ENCODE results near the gene OR10G6. TPM values are rescaled to one million over a fixed set of nuclear protein-coding genes. Genes with fewer than 3 reads are reported as not detected.

OR10G6 gene
- not detected in 2 replicates for total RNA-seq

GRCh38 chr11:123995119-123995518 lies at the start of gene OR10G6:
Gene OR10G6 (minus strand): TSS chr11:123995161. CDS start chr11:123995161, 0 bp downstream.

GRCh38 chr11:124041254-124041653 lies 46.3 kb upstream of the OR10G6 start, which contains the start of gene OR10G7:
Gene OR10G7 (minus strand): TSS chr11:124041325. CDS start chr11:124039001, 2,324 bp downstream.

GRCh38 chr11:124026498-124026897 lies 31.5 kb upstream of the OR10G6 start, which contains the start of gene OR10G8:
Gene OR10G8 (plus strand): TSS chr11:124026798. CDS start chr11:124029623, 2,825 bp downstream.

GRCh38 chr11:124012697-124013096 lies 17.7 kb upstream of the OR10G6 start, which contains the start of gene OR10G4:
Gene OR10G4 (plus strand): TSS chr11:124012997. CDS start chr11:124015575, 2,578 bp downstream.

GRCh38 chr11:123977731-123978347 lies 17.1 kb downstream of the OR10G6 start, which contains the start of gene OR10S1:
Gene OR10S1 (minus strand): TSS chr11:123977781. CDS start chr11:123977664, 117 bp downstream.

Other genes with a start within 250 kb of the OR10G6 start
- gene OR6X1, start 240.6 kb downstream of the OR10G6 start, total RNA-seq = not detected in 2 replicates
- gene OR6M1, start 188.8 kb downstream of the OR10G6 start, total RNA-seq = 0.09 TPM in 1 of 2 replicates, not detected in the other
- gene TMEM225, start 109.5 kb downstream of the OR10G6 start, total RNA-seq = not detected in 2 replicates
- under 0.01 TPM in 1 of 2 replicates, not detected in the other for gene OR8D4, start 93.0 kb downstream of the OR10G6 start, total RNA-seq
- gene OR4D5, start 55.5 kb downstream of the OR10G6 start, total RNA-seq = not detected in 2 replicates
- not detected in 2 replicates for gene OR6T1, start 51.3 kb downstream of the OR10G6 start, total RNA-seq
- gene OR10S1, start 17.4 kb downstream of the OR10G6 start, total RNA-seq = not detected in 2 replicates
- gene OR10G4, start 17.8 kb upstream of the OR10G6 start, total RNA-seq = 0.09 TPM in 1 of 2 replicates, not detected in the other
- not detected in 2 replicates for gene OR10G9, start 27.9 kb upstream of the OR10G6 start, total RNA-seq
- gene OR10G8, start 31.6 kb upstream of the OR10G6 start, total RNA-seq = not detected in 2 replicates
- not detected in 2 replicates for gene OR10G7, start 46.2 kb upstream of the OR10G6 start, total RNA-seq
- gene VWA5A, start 120.3 kb upstream of the OR10G6 start, total RNA-seq = 6.1 and 8.3 TPM in 2 replicates
- gene OR10D3, start 188.2 kb upstream of the OR10G6 start, total RNA-seq = not detected in 2 replicates
- gene OR8G1, start 245.9 kb upstream of the OR10G6 start, total RNA-seq = not detected in 2 replicates

Data from endothelial cell of coronary artery (primary cell).